HG02588 (cell line): ENCODE data around the gene KRT77.

ENCODE experiments used
- ATAC-seq: cut with Tn5 transposase; IDR thresholded peaks from one replicate; pipeline ENCODE4 v1.9.1; 2021; ENCODE audit warnings: mild to moderate bottlenecking, moderate library complexity; ENCODE audit not compliant: unreplicated experiment

KRT77 gene

GRCh38 chr12:52693261-52693660, 10.1 kb downstream of the KRT77 start:
- ATAC-seq = no peak

- no peak for ATAC-seq
These were observed 11.1 kb downstream of the KRT77 start for GRCh38 chr12:52692254-52692653.

GRCh38 chr12:52691841-52692150, 11.5 kb downstream of the KRT77 start:
- ATAC-seq = no peak

DNA sequence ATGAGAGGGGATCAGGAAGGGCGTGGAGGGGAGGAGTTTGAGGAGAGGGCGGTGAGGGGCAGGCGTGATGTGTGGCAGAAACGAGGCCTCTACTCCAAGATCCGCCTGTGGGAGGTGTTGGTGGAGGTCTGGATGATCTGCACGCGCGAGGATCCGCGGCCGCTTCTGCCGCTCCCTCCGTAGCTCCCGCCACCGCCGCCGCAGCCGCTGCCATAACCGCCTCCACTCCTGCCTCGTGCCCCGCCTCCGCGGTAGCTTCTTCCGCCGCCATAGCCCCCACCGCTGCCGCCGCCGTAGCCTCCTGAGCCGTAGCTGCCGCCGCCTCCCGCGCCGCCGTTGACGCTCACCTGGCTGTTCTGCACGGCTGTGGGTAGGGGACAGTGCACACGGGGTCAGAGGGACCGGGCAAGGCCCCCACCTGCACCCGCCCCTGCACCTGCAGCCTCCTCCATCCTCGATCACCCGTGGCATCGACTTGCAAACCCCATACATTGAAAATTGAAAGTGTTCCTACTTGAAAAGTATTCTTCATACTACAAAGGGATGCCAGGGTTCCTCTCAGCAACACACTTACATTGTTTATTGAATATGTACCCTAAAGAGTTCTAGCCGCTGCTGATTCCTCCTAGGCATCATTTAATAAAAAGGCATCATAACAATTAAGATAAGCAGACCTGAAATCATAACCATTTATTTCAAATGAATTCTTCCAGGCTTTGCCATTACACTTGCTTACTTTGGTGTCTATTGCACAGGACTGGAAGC, 12.1 kb downstream of the KRT77 start:
- ATAC-seq = no peak

- no peak for ATAC-seq
These were observed 12.8 kb downstream of the KRT77 start for GRCh38 chr12:52690351-52691075.

GRCh38 chr12:52689936-52690335, 13.4 kb downstream of the KRT77 start:
- no peak for ATAC-seq

DNA sequence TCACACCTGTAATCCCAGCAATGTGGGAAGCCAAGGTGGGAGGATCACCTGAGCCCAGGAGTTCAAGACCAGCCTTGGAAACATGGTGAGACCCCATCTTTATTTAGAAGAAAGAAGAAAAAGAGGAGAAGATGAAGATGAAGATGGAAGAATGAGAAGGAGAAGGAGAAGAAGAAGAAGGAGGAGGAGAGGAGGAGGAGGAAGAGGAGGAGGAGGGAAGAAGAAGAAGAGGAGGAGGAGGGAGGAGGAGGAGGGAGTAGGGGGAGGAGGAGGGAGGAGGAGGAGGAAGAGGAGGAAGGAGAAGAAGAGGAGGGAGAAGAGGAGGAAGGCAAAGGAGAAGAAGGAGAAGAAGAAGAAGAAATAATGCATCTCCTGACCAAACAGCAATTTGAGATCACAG, 14.1 kb downstream of the KRT77 start:
- ATAC-seq = no peak

DNA sequence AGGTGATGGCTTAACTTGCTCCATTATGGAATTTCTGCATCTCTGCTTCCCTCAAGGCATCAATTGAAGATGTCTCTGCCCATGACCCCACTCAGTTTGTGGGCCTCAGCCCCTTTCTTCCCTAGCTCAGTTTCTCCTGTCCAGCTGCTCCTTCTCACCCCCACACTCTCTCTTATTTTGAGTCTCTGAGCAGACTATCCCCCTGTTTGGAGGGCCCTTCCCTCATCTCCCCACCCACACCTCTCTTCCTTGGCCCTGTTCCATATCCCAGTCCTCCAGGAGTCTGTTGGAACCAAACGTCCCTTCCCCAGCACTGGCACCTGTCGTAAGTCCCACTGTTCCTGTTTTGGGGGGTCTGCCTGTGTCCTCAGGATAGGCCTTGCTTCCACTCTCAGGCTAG, 14.8 kb downstream of the KRT77 start:
- ATAC-seq = no peak

- ATAC-seq = no peak
These were observed 15.6 kb downstream of the KRT77 start for GRCh38 chr12:52687497-52688385.

GRCh38 chr12:52686756-52687487, 16.4 kb downstream of the KRT77 start:
- no peak for ATAC-seq

- ATAC-seq = no peak
These were observed 17.3 kb downstream of the KRT77 start for GRCh38 chr12:52686063-52686462.

GRCh38 chr12:52685406-52685890, 17.9 kb downstream of the KRT77 start:
- ATAC-seq = no peak

DNA sequence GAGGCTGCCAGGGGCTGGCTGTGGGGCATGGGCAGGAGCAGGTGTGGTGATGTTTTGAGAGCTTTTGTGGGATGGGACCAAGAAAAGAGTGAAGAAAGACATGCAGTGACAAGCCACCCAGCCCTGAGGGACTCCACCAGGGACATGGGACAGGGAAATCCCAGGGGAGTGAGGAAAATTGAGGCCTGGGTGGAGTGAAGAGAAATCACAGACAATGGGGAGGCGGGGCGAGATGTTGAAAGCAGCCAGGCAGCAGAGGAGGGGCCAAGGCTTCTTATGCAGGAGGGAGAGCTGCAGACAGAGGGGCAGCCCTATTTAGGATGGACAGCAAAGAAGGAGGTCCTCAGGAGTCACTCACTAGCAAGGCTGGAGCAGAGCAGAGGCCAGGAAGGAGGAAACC, 18.9 kb downstream of the KRT77 start:
- ATAC-seq = no peak

GRCh38 chr12:52683575-52684300, 19.6 kb downstream of the KRT77 start:
- ATAC-seq = no peak

- ATAC-seq = no peak
These were observed 20.3 kb downstream of the KRT77 start for GRCh38 chr12:52682938-52683574.

GRCh38 chr12:52682381-52682660, 21.0 kb downstream of the KRT77 start:
- ATAC-seq = no peak

GRCh38 chr12:52681526-52682380, 21.6 kb downstream of the KRT77 start:
- ATAC-seq = no peak

GRCh38 chr12:52680363-52680762, 23.0 kb downstream of the KRT77 start, which contains the start of gene KRT1:
Gene KRT1, minus strand, starts transcription at chr12:52680407. Its CDS starts 59 bp downstream, at chr12:52680348.
- ATAC-seq = no peak

- ATAC-seq = no peak
These were observed 23.4 kb downstream of the KRT77 start for GRCh38 chr12:52679875-52680274.
